Glutamatergic neuron (in vitro differentiated cells): Measurements from ENCODE around the gene ERGIC1. TPM values are rescaled to one million over a fixed set of nuclear protein-coding genes. Genes with fewer than 3 reads are reported as not detected.
"Not testable (repeated sequence)": the region's sequence is repeated elsewhere in the genome, so short reads cannot be mapped to it uniquely, and the experiment has no call there.

Experiments used
- DNase-seq: peaks from one replicate; pipeline ENCODE4 v3.0.0; 2022
- H3K27ac Mint-ChIP-seq: one replicate; pipeline ENCODE4 v1.8.0; 2020; ENCODE audit warnings: mild to moderate bottlenecking, mixed read lengths, inconsistent platforms; ENCODE audit not compliant: unreplicated experiment
- H3K27me3 Mint-ChIP-seq: one replicate; pipeline ENCODE4 v1.8.0; 2020; ENCODE audit warnings: mild to moderate bottlenecking, moderate library complexity, mixed read lengths, inconsistent platforms; ENCODE audit not compliant: unreplicated experiment
- H3K36me3 Mint-ChIP-seq: one replicate; pipeline ENCODE4 v1.8.0; 2020; ENCODE audit warnings: mild to moderate bottlenecking, mixed read lengths, inconsistent platforms; ENCODE audit not compliant: unreplicated experiment
- H3K4me1 Mint-ChIP-seq: one replicate; pipeline ENCODE4 v1.8.0; 2020; ENCODE audit warnings: mild to moderate bottlenecking, low read depth, mixed read lengths, inconsistent platforms; ENCODE audit not compliant: unreplicated experiment
- H3K4me3 Mint-ChIP-seq: one replicate; pipeline ENCODE4 v1.8.0; 2020; ENCODE audit warnings: mild to moderate bottlenecking, mixed read lengths, inconsistent platforms; ENCODE audit not compliant: unreplicated experiment
- H3K9me3 Mint-ChIP-seq: one replicate; pipeline ENCODE4 v1.8.0; 2020; ENCODE audit warnings: mild to moderate bottlenecking, moderate library complexity, mixed read lengths, inconsistent platforms; ENCODE audit not compliant: unreplicated experiment
- total RNA-seq: library from RNA; stranded (reverse); fragmentation: NEBNext Ultra II Directional; extraction: Animal tissue kit (Norgen Biotek cat#: 25700); gene quantifications from one replicate; pipeline ENCODE4 v1.2.1, GENCODE V29; 2021; ENCODE audit not compliant: unreplicated experiment
- TF ChIP-seq, protein P1 (sequence below): fragments of 200-600 bp; sonication (generic); IDR thresholded peaks from one replicate; pipeline ENCODE4 v1.5.0; 2021; ENCODE audit not compliant: partially characterized antibody, unreplicated experiment

ERGIC1 gene
- total RNA-seq, 1 donor from 2014 or later, result 76.2 TPM

- H3K4me1 Mint-ChIP-seq, result peaks cover 39% of the 10 kb centered on the region
- H3K27me3 Mint-ChIP-seq, result peaks cover 5% of the 10 kb centered on the region
- TF ChIP-seq, protein P1, sequence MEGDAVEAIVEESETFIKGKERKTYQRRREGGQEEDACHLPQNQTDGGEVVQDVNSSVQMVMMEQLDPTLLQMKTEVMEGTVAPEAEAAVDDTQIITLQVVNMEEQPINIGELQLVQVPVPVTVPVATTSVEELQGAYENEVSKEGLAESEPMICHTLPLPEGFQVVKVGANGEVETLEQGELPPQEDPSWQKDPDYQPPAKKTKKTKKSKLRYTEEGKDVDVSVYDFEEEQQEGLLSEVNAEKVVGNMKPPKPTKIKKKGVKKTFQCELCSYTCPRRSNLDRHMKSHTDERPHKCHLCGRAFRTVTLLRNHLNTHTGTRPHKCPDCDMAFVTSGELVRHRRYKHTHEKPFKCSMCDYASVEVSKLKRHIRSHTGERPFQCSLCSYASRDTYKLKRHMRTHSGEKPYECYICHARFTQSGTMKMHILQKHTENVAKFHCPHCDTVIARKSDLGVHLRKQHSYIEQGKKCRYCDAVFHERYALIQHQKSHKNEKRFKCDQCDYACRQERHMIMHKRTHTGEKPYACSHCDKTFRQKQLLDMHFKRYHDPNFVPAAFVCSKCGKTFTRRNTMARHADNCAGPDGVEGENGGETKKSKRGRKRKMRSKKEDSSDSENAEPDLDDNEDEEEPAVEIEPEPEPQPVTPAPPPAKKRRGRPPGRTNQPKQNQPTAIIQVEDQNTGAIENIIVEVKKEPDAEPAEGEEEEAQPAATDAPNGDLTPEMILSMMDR, result no peak
- no peaks in the 10 kb centered on the region for H3K36me3 Mint-ChIP-seq
- no peak overlapping the region for H3K27ac Mint-ChIP-seq
- no peak overlapping the region for H3K4me3 Mint-ChIP-seq
- DNase-seq, result no peak
- peaks cover 5% of the 10 kb centered on the region for H3K9me3 Mint-ChIP-seq
These were observed 10.5 kb downstream of the ERGIC1 start for GRCh38 chr5:172844577-172844838.

DNA sequence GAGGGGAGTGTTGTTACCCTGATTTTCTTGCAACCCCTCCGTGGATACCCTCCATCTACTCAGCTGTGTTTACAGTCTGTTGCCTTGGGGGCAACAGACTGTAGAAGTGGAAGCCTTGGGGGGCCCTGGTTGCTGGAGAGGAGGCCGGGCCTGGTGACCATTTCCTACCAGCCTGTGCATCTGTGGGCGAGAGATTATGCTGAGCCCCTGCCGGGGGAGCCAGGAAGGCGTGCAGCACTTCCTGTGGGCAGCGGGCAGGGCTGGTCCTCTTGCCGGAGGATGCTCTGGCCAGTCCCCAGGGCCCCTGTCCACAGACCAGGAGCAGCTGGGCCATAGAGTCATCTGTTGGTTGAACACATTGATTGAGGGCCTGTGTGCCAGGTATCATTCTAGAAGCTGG lies 11.1 kb downstream of the ERGIC1 start:
- H3K4me1 Mint-ChIP-seq, result peaks cover 39% of the 10 kb centered on the region
- H3K27ac Mint-ChIP-seq, result peak overlapping the region; percentile 68
- H3K36me3 Mint-ChIP-seq, result no peaks in the 10 kb centered on the region
- H3K27me3 Mint-ChIP-seq, result peaks cover 5% of the 10 kb centered on the region
- DNase-seq, result peak; percentile 55
- H3K9me3 Mint-ChIP-seq, result peaks cover 5% of the 10 kb centered on the region
- no peak overlapping the region for H3K4me3 Mint-ChIP-seq
- TF ChIP-seq, protein P1, result no peak

DNA sequence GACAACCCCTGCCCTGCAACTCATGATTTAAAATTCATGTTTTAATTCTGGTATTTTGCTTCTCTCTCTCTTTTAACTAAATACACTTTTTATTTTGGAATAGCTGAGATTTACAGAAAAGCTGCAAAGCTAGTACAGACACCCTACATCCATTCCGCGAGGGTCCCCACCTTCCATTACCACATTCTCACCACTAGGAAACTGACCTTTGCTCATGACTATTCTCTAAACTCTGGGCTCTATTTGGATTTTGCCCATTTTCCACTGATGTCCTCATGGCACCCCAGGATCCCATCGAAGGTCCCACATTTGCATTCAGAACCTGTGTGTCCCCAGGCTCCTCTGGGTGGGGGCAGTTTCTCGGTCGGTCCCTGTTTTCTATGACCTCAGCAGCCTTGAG lies 11.5 kb downstream of the ERGIC1 start:
- peak overlapping the region; percentile 68 for H3K27ac Mint-ChIP-seq
- peaks cover 5% of the 10 kb centered on the region for H3K9me3 Mint-ChIP-seq
- H3K27me3 Mint-ChIP-seq, result peaks cover 5% of the 10 kb centered on the region
- H3K36me3 Mint-ChIP-seq, result no peaks in the 10 kb centered on the region
- TF ChIP-seq, protein P1, result peak; percentile 47
- no peak for DNase-seq
- H3K4me1 Mint-ChIP-seq, result peaks cover 38% of the 10 kb centered on the region
- no peak overlapping the region for H3K4me3 Mint-ChIP-seq

GRCh38 chr5:172846249-172846648 lies 12.2 kb downstream of the ERGIC1 start:
- peaks cover 5% of the 10 kb centered on the region for H3K27me3 Mint-ChIP-seq

GRCh38 chr5:172846677-172847076 lies 12.6 kb downstream of the ERGIC1 start:
- Mint-ChIP-seq H3K4me1 (peaks cover 29% of the 10 kb centered on the region), H3K4me3 (no peak overlapping the region), H3K36me3 (no peaks in the 10 kb centered on the region), H3K27ac (no peak overlapping the region), H3K9me3 (peaks cover 7% of the 10 kb centered on the region), H3K27me3 (peaks cover 7% of the 10 kb centered on the region)
- TF ChIP-seq, protein P1, result no peak
- no peak for DNase-seq

More at GRCh38 chr5:172846249-172846648, 12.2 kb downstream of the ERGIC1 start:
- TF ChIP-seq, protein P1, result no peak
- Mint-ChIP-seq H3K36me3 (no peaks in the 10 kb centered on the region), H3K9me3 (peaks cover 5% of the 10 kb centered on the region), H3K4me3 (no peak overlapping the region), H3K4me1 (peaks cover 32% of the 10 kb centered on the region), H3K27ac (peak overlapping the region; percentile 12)
- no peak for DNase-seq

- not testable (repeated sequence) for H3K4me3 Mint-ChIP-seq, H3K27me3 Mint-ChIP-seq
These were observed 13.5 kb downstream of the ERGIC1 start for GRCh38 chr5:172847584-172847983.

More at GRCh38 chr5:172847584-172847983, 13.5 kb downstream of the ERGIC1 start:
- not testable (repeated sequence) for H3K9me3 Mint-ChIP-seq, H3K36me3 Mint-ChIP-seq, DNase-seq, H3K27ac Mint-ChIP-seq
- H3K4me1 Mint-ChIP-seq, result peaks cover 35% of the 10 kb centered on the region
